Progenitor cell of endocrine pancreas (in vitro differentiated cells): ENCODE results near the gene SPTBN5. TPM values are rescaled to one million over a fixed set of nuclear protein-coding genes. Genes with fewer than 3 reads are reported as not detected.

Source experiments
- DNase-seq: peaks from one replicate; pipeline ENCODE4 v3.0.0; 2021; ENCODE audit warnings: low spot score; ENCODE audit not compliant: unreplicated experiment
- H3K27ac Mint-ChIP-seq: 2 replicates; pipeline ENCODE4 v1.8.0; 2021; ENCODE audit warnings: mild to moderate bottlenecking, moderate library complexity, mixed read lengths
- H3K27me3 Mint-ChIP-seq: 2 replicates; pipeline ENCODE4 v1.8.0; 2021; ENCODE audit warnings: mixed read lengths
- H3K36me3 Mint-ChIP-seq: 2 replicates; pipeline ENCODE4 v1.8.0; 2022; ENCODE audit warnings: mixed read lengths; ENCODE audit not compliant: insufficient read depth
- H3K4me1 Mint-ChIP-seq: 2 replicates; pipeline ENCODE4 v1.8.0; 2021; ENCODE audit warnings: low read depth, mixed read lengths
- H3K4me3 Mint-ChIP-seq: 2 replicates; pipeline ENCODE4 v1.8.0; 2021; ENCODE audit warnings: low read depth, mild to moderate bottlenecking, moderate library complexity, mixed read lengths
- H3K9me3 Mint-ChIP-seq: 2 replicates; pipeline ENCODE4 v1.8.0; 2021; ENCODE audit warnings: low read depth, mixed read lengths
- CTCF ChIP-seq: fragments of 200-600 bp; sonication (generic); IDR thresholded peaks from one replicate; pipeline ENCODE4 v1.5.0; 2021; ENCODE audit warnings: antibody characterized with exemption, mild to moderate bottlenecking; ENCODE audit not compliant: unreplicated experiment
- total RNA-seq: library from RNA; stranded (reverse); gene quantifications from 2 replicates; pipeline ENCODE4 v1.2.1, GENCODE V29; 2021

Gene SPTBN5
- total RNA-seq, 1 donor from 2014 or later: 7.9 TPM

DNA sequence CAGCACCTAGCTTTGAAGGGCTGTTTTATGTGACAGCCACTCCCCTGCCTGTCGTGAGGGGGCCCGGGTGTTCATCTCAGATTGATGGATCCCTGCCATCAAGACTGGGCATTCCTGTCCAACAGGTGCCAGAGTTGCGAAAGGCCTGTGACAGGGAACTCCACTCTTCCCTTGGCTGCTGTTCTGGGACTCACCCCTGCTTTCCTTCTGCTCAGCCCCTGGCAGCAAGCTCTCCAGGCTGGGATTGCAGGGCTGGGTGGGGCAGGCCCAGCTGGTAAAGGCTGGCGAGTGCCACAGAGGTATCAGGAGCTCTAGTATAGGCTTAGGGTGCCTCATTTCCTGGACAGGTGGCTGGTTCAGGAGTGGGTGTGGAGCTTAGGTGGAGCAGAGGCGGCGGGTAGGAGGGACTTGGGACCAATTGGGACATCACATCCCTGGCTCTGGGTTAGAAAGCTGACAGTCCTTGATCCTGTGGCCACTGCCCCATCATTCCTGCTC is 55.4 kb downstream of the SPTBN5 start, which contains the start of gene PLA2G4B:
TSS of gene PLA2G4B (plus strand) at position 448 of the 498 bp plus-strand sequence. CDS start 67 bp downstream, outside the sequence.
- Mint-ChIP-seq H3K4me3 (no peak within 1 kb of the TSS), H3K27ac (no peak within 1 kb of the TSS), H3K27me3 (no peaks in the 10 kb centered on the region), H3K36me3 (peaks cover 7% of the 10 kb centered on the region), H3K9me3 (no peaks in the 10 kb centered on the region), H3K4me1 (no peaks in the 10 kb centered on the region)
- DNase-seq: no peak
- no peak for TF ChIP-seq CTCF

DNA sequence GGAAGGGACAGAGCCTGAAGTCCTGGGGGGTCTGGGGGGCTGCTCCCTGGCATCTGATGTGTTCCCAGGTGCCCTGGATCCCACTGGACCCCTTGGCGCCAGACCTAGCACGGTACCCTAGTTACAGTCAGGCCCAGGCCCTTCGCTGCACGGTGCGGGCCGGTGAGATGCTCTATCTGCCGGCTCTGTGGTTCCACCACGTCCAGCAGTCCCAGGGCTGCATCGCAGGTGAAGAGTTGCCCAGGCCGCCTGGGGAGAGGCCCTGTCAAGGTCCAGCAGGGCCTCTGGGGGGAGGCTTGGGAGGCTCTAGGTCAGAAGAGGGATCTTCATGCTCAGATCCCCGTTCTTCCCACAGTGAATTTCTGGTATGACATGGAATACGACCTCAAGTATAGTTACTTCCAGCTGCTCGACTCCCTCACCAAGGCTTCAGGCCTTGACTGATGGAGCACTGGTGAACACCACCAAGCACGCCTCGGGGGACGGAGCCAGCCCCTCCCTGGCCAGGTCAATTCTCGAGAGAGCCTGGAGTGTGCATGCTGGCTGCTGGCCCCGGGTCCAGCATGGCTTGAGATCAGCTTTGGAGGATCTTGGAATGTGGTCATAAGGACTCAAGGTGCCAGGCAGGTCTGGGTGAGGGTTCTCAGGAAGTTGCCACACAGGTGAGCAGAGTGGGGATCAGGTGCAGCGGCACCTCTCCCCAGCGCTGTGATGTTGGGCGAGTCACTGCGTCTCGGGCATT is 57.0 kb downstream of the SPTBN5 start:
- Mint-ChIP-seq H3K4me3 (no peak overlapping the region), H3K9me3 (no peaks in the 10 kb centered on the region), H3K27ac (peak overlapping the region; percentile 59), H3K4me1 (no peaks in the 10 kb centered on the region), H3K36me3 (peaks cover 7% of the 10 kb centered on the region), H3K27me3 (no peaks in the 10 kb centered on the region)
- TF ChIP-seq CTCF: no peak
- DNase-seq: no peak

DNA sequence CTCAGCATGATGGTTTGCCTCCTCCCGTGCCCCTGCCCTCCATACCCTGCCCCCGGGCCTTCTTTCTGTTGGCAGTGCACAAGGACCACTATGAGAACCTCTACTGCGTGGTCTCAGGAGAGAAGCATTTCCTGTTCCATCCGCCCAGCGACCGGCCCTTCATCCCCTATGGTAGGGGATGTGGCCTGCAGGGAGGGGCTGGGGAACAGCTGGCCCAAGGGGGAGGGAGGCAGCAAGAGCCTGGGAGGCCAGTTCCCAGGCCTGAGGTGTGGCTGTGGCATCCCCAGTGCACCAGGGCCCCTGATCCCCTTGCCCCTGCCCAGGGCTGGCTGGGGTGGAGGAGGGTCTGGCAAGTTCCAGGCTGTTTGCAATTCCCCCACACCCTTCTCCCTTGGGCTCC is 57.8 kb downstream of the SPTBN5 start:
- Mint-ChIP-seq H3K9me3 (no peaks in the 10 kb centered on the region), H3K27me3 (no peaks in the 10 kb centered on the region), H3K27ac (no peak overlapping the region), H3K4me1 (no peaks in the 10 kb centered on the region), H3K4me3 (no peak overlapping the region), H3K36me3 (peaks cover 7% of the 10 kb centered on the region)
- no peak for TF ChIP-seq CTCF
- DNase-seq: no peak

DNA sequence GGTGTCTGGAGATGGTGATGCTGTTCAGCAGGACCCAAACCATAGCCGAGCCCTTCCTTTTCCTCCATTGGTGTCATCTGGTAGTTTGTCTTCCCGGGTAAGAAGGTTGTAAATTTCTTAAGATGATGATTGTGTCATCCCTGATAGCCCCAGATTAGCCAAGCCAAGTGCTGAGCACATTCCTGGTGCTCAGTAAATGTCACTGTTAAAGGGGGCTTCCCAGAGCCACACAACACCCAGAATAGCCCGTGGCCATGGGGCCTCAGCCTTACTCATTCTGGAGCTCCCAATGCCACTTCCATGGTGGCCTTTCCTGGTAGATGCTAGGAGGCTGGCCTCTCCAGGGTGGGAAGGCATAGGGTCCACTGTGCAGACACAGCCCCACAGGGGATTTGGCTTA is 59.8 kb downstream of the SPTBN5 start:
- no peak for TF ChIP-seq CTCF
- Mint-ChIP-seq H3K4me3 (no peak overlapping the region), H3K27ac (no peak overlapping the region), H3K9me3 (no peaks in the 10 kb centered on the region), H3K4me1 (no peaks in the 10 kb centered on the region), H3K36me3 (peaks cover 7% of the 10 kb centered on the region), H3K27me3 (no peaks in the 10 kb centered on the region)
- DNase-seq: no peak

GRCh38 chr15:41832875-41833274 is 61.0 kb downstream of the SPTBN5 start:
- Mint-ChIP-seq H3K27ac (no peak overlapping the region), H3K4me3 (no peak overlapping the region)

More at GRCh38 chr15:41832875-41833274, 61.0 kb downstream of the SPTBN5 start:
- Mint-ChIP-seq H3K36me3 (peaks cover 7% of the 10 kb centered on the region), H3K9me3 (no peaks in the 10 kb centered on the region), H3K27me3 (peaks cover 6% of the 10 kb centered on the region), H3K4me1 (peaks cover 7% of the 10 kb centered on the region)
- no peak for TF ChIP-seq CTCF
- DNase-seq: no peak
